ENCODE results near the gene MTFR1L.

MTFR1L gene

GRCh38 chr1:25878690-25879089 lies 58.9 kb downstream of the MTFR1L start:
- no peak for DNase-seq (ENCODE audit: low read depth, low spot score)

GRCh38 chr1:25879675-25880074 lies 59.9 kb downstream of the MTFR1L start:
- no peak for DNase-seq (ENCODE audit: low read depth, low spot score)

- DNase-seq (ENCODE audit: low read depth, low spot score) = no peak
Observed at GRCh38 chr1:25880518-25880917, 60.8 kb downstream of the MTFR1L start.

GRCh38 chr1:25881266-25881665 lies 61.5 kb downstream of the MTFR1L start:
- DNase-seq (ENCODE audit: low read depth, low spot score) = no peak
